H1 (cell line): ENCODE results near the gene RHBDD1. TPM values are rescaled to one million over a fixed set of nuclear protein-coding genes. Genes with fewer than 3 reads are reported as not detected.

Experiments used
- GTF2F1 ChIP-seq: IDR thresholded peaks from 2 replicates; pipeline ENCODE4 v1.6.1; 2012; ENCODE audit warnings: low read depth, low read length, improper control_type of control experiment, borderline replicate concordance
- SP2 ChIP-seq: IDR thresholded peaks from 2 replicates; pipeline ENCODE4 v1.6.1; 2012; ENCODE audit warnings: mild to moderate bottlenecking, low read length, inconsistent platforms
- polyA plus RNA-seq, 7 experiments: library from polyadenylated mRNA; depleted of rRNA in 3 of 7; stranded (reverse) in 5 of 7; unstranded in 2 of 7; fragments of >200 nt in 5 of 7; fragments of 200-250 nt in 2 of 7; gene quantifications; 1 replicate in 5 of 7; 2 replicates in 1 of 7; 4 replicates in 1 of 7; pipeline versions ENCODE4 v1.2.1 to v1.2.3, GENCODE V29; 2011 to 2013; ENCODE audit warnings: missing spikeins in 2 of 7, mixed read lengths in 2 of 7
- total RNA-seq: library from RNA; stranded (reverse); fragmentation: NEBNext Ultra II Directional; extraction: Animal tissue kit (Norgen Biotek cat#: 25700); gene quantifications from 2 replicates; pipeline ENCODE4 v1.2.1, GENCODE V29; 2021

The RHBDD1 gene
- total and polyA plus RNA-seq, 2 of the 8 experiments (the other 6 are each of a cell fraction or from before 2014, with no cell fraction given): 10.5 to 23.1 TPM

GRCh38 chr2:226855787-226856186 is 19.9 kb downstream of the RHBDD1 start (continued):
- no peak for TF ChIP-seq SP2
- TF ChIP-seq GTF2F1: no peak
